Cardiac muscle cell (in vitro differentiated cells and primary cell): ENCODE results near the gene C4BPA. TPM values are rescaled to one million over a fixed set of nuclear protein-coding genes. Genes with fewer than 3 reads are reported as not detected.

Source experiments
- DNase-seq, 2 donors: peaks; one replicate each; pipeline versions ENCODE4 v3.0.0 to v3.0.0-alpha.2; 2010 to 2017; ENCODE audit warnings: low read depth in 1 of 2, low spot score in 1 of 2
- H3K27ac ChIP-seq: fragments of 200-600 bp; sonication (generic); 2 replicates; pipeline ENCODE4 v1.5.1; 2016
- H3K27me3 ChIP-seq: fragments of 200-600 bp; sonication (generic); 2 replicates; pipeline ENCODE4 v1.6.0; 2016; ENCODE audit warnings: control low read depth
- H3K36me3 ChIP-seq: fragments of 200-600 bp; sonication (generic); 2 replicates; pipeline ENCODE4 v1.5.1; 2016; ENCODE audit warnings: control low read depth
- H3K4me1 ChIP-seq: fragments of 200-600 bp; sonication (generic); 2 replicates; pipeline ENCODE4 v1.8.1; 2017; ENCODE audit warnings: low read depth, mild to moderate bottlenecking, mixed run types
- H3K4me3 ChIP-seq: fragments of 200-600 bp; sonication (generic); 2 replicates; pipeline ENCODE4 v1.5.1; 2016; ENCODE audit warnings: mild to moderate bottlenecking
- H3K9me3 ChIP-seq: fragments of 200-600 bp; sonication (generic); 2 replicates; pipeline ENCODE4 v1.5.1; 2017; ENCODE audit warnings: low read depth, mild to moderate bottlenecking, control low read depth
- polyA plus RNA-seq: library from polyadenylated mRNA; unstranded; fragments of >200 nt; fragmentation: Nextera tagmentation; extraction: Ambion mirVana; gene quantifications from 2 replicates; pipeline ENCODE4 v1.2.1, GENCODE V29; 2016
- total RNA-seq: library from RNA; depleted of rRNA; stranded (reverse); fragments of >200 nt; gene quantifications from 2 replicates; pipeline ENCODE4 v1.2.3, GENCODE V29; 2016
- TF ChIP-seq, protein P1 (sequence below): IDR thresholded peaks from 2 replicates; pipeline ENCODE4 v1.5.1; 2012; ENCODE audit warnings: low read depth, mild to moderate bottlenecking, low read length

Gene C4BPA
- total and polyA plus RNA-seq, 2 experiments from 2014 or later = not detected

DNA sequence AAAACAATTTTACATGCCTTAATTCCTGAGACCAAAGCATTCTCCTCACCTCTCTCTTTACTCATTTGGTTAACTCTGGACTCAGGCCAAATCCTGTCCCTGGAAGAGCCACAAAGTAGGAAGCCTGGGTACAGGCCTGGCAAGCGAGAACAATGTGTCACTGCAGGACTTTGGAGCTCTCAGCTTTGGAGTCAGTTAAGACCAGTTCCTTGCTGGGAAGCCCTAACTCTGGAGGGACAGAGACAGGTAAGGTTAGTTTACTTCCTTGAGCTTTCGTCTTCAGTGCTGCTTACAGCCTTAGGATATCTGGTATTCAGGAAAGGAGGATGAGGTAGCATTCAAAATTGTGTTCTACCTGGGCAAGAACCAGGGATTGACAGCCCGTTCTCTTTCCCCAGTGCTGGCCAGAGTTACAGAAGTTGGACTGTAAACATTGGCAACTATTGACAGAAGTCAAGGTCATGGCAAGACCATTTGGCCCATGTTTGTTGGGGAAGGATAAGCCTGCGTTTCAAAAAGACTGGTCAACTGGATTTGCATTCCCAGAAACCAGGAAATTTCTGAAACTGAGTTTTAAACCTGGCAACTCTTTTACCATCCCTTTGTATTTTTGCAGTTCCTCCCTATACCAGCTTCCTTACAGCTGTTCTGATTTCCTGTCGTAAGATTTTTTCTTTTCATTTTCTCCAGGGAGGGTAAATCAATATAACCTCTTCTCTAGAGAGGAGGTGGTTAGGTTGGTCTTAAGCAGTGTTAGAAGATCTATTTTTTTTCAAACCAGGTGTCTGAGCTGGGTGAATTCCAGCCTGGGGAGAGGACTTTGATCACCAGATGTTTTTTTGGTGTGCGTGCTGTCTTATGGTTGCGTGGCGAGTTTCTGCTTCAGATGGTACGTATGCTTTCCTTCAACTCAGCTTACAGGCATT, 15.1 kb upstream of the C4BPA start, which contains the start of gene C4BPB:
Gene C4BPB, plus strand, starts transcription at position 160 of the 926 bp plus-strand sequence. Its CDS starts 672 bp downstream, at position 832.
- DNase-seq = peak in 1 of 2 donors; percentile 2

DNA sequence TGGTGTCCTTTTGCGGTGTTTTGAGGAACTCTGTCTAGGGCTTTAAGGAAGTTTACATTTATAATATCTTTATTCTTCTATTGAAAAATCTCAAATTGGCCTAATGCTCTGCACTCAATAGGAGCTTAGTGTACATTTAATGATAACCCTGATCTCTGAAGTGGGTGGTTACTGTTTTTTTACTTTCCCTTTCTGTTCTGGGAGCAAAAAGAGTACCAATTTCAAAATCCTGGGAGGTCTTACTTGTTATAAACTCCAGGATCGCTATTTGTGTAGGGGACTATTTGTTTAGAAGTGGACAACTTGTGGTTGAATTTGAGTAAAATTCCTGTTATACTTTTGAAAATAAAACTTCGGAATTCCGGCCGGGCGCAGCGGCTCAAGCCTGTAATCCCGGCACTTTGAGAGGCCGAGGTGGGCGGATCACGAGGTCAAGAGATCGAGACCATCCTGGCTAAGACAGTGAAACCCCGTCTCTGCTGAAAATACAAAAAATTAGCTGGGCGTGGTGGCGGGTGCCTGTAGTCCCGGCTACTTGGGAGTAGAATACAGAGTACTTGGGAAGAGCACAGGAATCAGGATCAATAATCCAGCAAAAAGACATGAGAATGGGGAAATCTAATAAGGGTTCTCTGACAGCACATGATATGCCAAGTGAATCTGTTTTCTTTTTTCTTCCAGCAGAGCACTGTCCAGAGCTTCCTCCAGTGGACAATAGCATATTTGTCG, 14.2 kb upstream of the C4BPA start:
- H3K4me3 ChIP-seq = no peak overlapping the region
- TF ChIP-seq, protein P1, sequence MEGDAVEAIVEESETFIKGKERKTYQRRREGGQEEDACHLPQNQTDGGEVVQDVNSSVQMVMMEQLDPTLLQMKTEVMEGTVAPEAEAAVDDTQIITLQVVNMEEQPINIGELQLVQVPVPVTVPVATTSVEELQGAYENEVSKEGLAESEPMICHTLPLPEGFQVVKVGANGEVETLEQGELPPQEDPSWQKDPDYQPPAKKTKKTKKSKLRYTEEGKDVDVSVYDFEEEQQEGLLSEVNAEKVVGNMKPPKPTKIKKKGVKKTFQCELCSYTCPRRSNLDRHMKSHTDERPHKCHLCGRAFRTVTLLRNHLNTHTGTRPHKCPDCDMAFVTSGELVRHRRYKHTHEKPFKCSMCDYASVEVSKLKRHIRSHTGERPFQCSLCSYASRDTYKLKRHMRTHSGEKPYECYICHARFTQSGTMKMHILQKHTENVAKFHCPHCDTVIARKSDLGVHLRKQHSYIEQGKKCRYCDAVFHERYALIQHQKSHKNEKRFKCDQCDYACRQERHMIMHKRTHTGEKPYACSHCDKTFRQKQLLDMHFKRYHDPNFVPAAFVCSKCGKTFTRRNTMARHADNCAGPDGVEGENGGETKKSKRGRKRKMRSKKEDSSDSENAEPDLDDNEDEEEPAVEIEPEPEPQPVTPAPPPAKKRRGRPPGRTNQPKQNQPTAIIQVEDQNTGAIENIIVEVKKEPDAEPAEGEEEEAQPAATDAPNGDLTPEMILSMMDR = no peak
- H3K4me1 ChIP-seq = peaks cover 2% of the 10 kb centered on the region
- H3K9me3 ChIP-seq = no peaks in the 10 kb centered on the region
- no peaks in the 10 kb centered on the region for H3K27me3 ChIP-seq
- no peak overlapping the region for H3K27ac ChIP-seq
- no peak for DNase-seq
- H3K36me3 ChIP-seq = no peaks in the 10 kb centered on the region

More for the DNA sequence above, 15.1 kb upstream of the C4BPA start, which contains the start of gene C4BPB:
- Histone ChIP-seq H3K9me3 (no peaks in the 10 kb centered on the region), H3K27me3 (no peaks in the 10 kb centered on the region), H3K4me1 (peaks cover 2% of the 10 kb centered on the region), H3K27ac (no peak within 1 kb of the TSS), H3K36me3 (no peaks in the 10 kb centered on the region), H3K4me3 (no peak within 1 kb of the TSS)
- TF ChIP-seq, protein P1 = no peak

DNA sequence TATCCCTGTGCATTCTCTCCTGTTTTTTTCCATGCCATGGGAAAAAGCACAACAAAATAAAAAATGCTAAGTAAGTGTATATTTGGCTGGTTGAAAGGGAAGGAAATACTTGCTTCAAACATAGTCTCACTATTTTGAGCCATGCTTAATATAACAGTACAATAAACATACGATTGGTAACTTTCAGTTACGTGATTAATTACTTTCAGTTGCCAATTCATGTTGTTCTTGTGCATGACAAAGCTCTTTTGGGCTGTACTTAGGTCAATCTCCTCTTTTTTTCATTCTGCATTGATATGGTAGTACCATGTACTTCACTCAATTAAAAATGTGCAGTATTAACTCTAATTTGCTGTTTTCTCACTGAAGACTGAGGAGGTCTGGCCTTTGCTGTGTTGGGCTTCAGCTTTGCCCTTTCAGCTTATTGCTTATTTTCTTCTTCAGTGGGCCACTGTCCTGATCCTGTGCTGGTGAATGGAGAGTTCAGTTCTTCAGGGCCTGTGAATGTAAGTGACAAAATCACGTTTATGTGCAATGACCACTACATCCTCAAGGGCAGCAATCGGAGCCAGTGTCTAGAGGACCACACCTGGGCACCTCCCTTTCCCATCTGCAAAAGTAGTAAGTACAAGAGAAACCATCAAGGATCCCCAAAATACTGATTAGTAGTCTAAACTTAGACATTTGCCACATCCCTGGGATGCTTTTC, 12.7 kb upstream of the C4BPA start:
- DNase-seq = no peak
- no peak overlapping the region for H3K27ac ChIP-seq
- TF ChIP-seq, protein P1 = no peak

DNA sequence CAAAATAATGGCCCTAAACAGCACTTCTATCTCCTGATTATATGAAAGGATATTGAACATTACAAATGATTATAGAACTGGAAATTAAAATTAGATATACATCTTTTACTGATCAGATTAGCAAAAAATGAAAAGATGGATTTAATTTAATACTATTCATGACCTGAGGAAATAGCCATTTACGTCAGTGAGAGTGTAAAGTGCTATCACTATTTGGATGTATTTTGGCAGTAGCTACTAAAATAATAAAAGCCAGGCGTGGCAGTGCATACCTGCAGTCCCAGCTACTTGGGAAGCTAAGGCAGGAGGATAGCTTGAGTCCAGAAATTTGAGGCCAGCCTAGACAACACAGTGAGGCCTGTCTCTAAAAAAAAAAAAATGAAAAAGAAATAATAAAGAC, 10.1 kb upstream of the C4BPA start:
- H3K4me3 ChIP-seq = no peak overlapping the region
- no peak for DNase-seq
- no peaks in the 10 kb centered on the region for H3K9me3 ChIP-seq
- no peaks in the 10 kb centered on the region for H3K36me3 ChIP-seq
- H3K4me1 ChIP-seq = no peaks in the 10 kb centered on the region
- no peak overlapping the region for H3K27ac ChIP-seq
- no peaks in the 10 kb centered on the region for H3K27me3 ChIP-seq
- TF ChIP-seq, protein P1 = no peak

More for the DNA sequence above, 12.7 kb upstream of the C4BPA start:
- Histone ChIP-seq H3K9me3 (no peaks in the 10 kb centered on the region), H3K4me1 (no peaks in the 10 kb centered on the region), H3K27me3 (no peaks in the 10 kb centered on the region), H3K36me3 (no peaks in the 10 kb centered on the region), H3K4me3 (no peak overlapping the region)

DNA sequence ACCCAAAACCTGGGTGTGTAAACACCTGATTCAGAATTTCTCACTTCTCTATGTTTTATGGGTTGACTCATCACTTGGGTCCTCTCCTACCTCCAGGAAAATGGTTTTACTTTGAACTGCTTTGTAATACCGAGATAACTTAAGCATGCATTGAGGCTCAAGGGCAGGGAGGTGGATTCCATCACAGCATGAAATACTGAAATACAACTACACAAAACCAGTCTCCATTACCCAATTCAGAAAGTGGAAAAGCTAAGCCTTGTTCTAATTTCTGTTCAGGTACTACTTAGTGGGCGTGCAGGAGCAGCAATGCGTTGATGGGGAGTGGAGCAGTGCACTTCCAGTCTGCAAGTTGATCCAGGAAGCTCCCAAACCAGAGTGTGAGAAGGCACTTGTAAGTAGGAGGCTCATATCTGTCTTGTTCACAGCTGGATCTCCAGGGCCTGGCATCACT, 6.1 kb upstream of the C4BPA start:
- no peak for DNase-seq
- TF ChIP-seq, protein P1 = no peak
- Histone ChIP-seq H3K36me3 (no peaks in the 10 kb centered on the region), H3K27me3 (no peaks in the 10 kb centered on the region), H3K27ac (no peak overlapping the region), H3K4me3 (no peak overlapping the region), H3K9me3 (no peaks in the 10 kb centered on the region), H3K4me1 (no peaks in the 10 kb centered on the region)
